Sigmoid colon (tissue), 7 donors: ENCODE data around the gene PRR12. TPM values are rescaled to one million over a fixed set of nuclear protein-coding genes. Genes with fewer than 3 reads are reported as not detected.

ENCODE experiments used
- DNase-seq: peaks from one replicate; pipeline ENCODE4 v3.0.0-alpha.2; 2019
- H3K27ac ChIP-seq, 4 donors: fragments of 200-600 bp; sonication (generic); one replicate each; pipeline ENCODE4 v1.5.1; 2016 to 2019; ENCODE audit warnings: mild to moderate bottlenecking in 1 of 4
- H3K27me3 ChIP-seq, 3 donors: fragments of 200-600 bp; sonication (generic); one replicate each; pipeline ENCODE4 v1.5.1; 2019; ENCODE audit warnings: mild to moderate bottlenecking in 1 of 3
- H3K36me3 ChIP-seq, 4 donors: fragments of 200-600 bp; sonication (generic); one replicate each; pipeline ENCODE4 v1.5.1; 2016 to 2019
- H3K4me1 ChIP-seq, 4 donors: fragments of 200-600 bp; sonication (generic); one replicate each; pipeline ENCODE4 v1.5.1; 2017 to 2019
- H3K4me3 ChIP-seq, 4 donors: fragments of 200-600 bp; sonication (generic); one replicate each; pipeline ENCODE4 v1.5.1; 2017 to 2019; ENCODE audit warnings: mild to moderate bottlenecking in 2 of 4, moderate library complexity in 1 of 4
- H3K9me3 ChIP-seq, 4 donors: fragments of 200-600 bp in 3 of 4; sonication (generic) in 3 of 4; one replicate each; pipeline versions ENCODE4 v1.5.1 to v1.6.1; 2013 to 2019
- CTCF ChIP-seq, 4 experiments: fragments of 450-650 bp in 3 of 4; fragments of 200-600 bp in 1 of 4; IDR thresholded peaks; one replicate each; pipeline ENCODE4 v1.5.1; 2016 to 2019; ENCODE audit warnings: antibody characterized with exemption in 4 of 4, mild to moderate bottlenecking in 3 of 4, moderate library complexity in 2 of 4
- EP300 ChIP-seq, 4 donors: sonication (generic); formaldehyde crosslinking; IDR thresholded peaks; one replicate each; pipeline ENCODE4 v1.6.1; 2017; ENCODE audit warnings: antibody characterized with exemption in 4 of 4
- POLR2A ChIP-seq, 2 donors: fragments of 450-650 bp; IDR thresholded peaks; one replicate each; pipeline ENCODE4 v1.6.1; 2016; ENCODE audit warnings: antibody characterized with exemption in 2 of 2, mild to moderate bottlenecking in 2 of 2, moderate library complexity in 2 of 2
- POLR2AphosphoS5 ChIP-seq, 4 donors: sonication (generic); formaldehyde crosslinking; IDR thresholded peaks; one replicate each; pipeline ENCODE4 v1.6.1; 2017; ENCODE audit warnings: antibody characterized with exemption in 4 of 4
- WGBS, 2 donors: extraction: QIAGEN DNeasy Blood & Tissue Kit; methylation state at CpG; one replicate each; pipeline ENCODE4 v1.1.7; 2013; 5-methylcytosine and 5-hydroxymethylcytosine counted together
- intact Hi-C: fragments of 100-400 bp; cut with DNase I; formaldehyde crosslinking; loops from one replicate; pipeline ENCODE4 v1.15.1; 2023
- polyA plus RNA-seq, 3 donors: library from polyadenylated mRNA; stranded (reverse); fragments of 200-250 nt; gene quantifications; one replicate each; pipeline ENCODE4 v1.2.3, GENCODE V29; 2013
- total RNA-seq, 4 donors: library from RNA; depleted of rRNA; stranded (reverse); fragments of >200 nt; gene quantifications; one replicate each; pipeline ENCODE4 v1.1.0, GENCODE V29; 2016
- donor health status: healthy with polysubstance abuse.
- donor health status: Bipolar disorder and iron deficiency.
- donor health status: healthy.

Gene PRR12
- total and polyA plus RNA-seq, 7 donors = 3.0 to 20.4 (median 5.7) TPM

- Histone ChIP-seq H3K4me3 (no peak overlapping the region), H3K4me1 (peaks cover 0 to 25% (median 21%) of the 10 kb centered on the region in 4 donors), H3K27me3 (no peaks in the 10 kb centered on the region), H3K27ac (no peak overlapping the region), H3K36me3 (no peaks in the 10 kb centered on the region), H3K9me3 (no peaks in the 10 kb centered on the region)
- 7 to 36% methylated on average over 9 of the region's 9 CpGs for WGBS, 2 donors
- intact Hi-C loops = no loop called here
- no peak for TF ChIP-seq POLR2A (IDR thresholded peaks at IDR 0.05)
- TF ChIP-seq CTCF (IDR thresholded peaks at IDR 0.05) = no peak
- TF ChIP-seq POLR2AphosphoS5 (IDR thresholded peaks at IDR 0.05) = no peak
- TF ChIP-seq EP300 (IDR thresholded peaks at IDR 0.05) = no peak
- DNase-seq = no peak
Observed at GRCh38 chr19:49567861-49568441, 23.0 kb upstream of the PRR12 start.

GRCh38 chr19:49570138-49570856 is 20.7 kb upstream of the PRR12 start:
- H3K4me3 ChIP-seq = no peak overlapping the region
- no peak for DNase-seq
- peaks cover 0 to 15% (median 5%) of the 10 kb centered on the region in 4 donors for H3K36me3 ChIP-seq
- WGBS, 2 donors = 22 to 36% methylated on average over 14 of the region's 14 CpGs
- H3K9me3 ChIP-seq = no peaks in the 10 kb centered on the region
- no peaks in the 10 kb centered on the region for H3K27me3 ChIP-seq
- intact Hi-C loops = no loop called here
- peaks cover 0 to 16% (median 13%) of the 10 kb centered on the region in 4 donors for H3K4me1 ChIP-seq
- TF ChIP-seq POLR2A (IDR thresholded peaks at IDR 0.05) (no peak), POLR2AphosphoS5 (IDR thresholded peaks at IDR 0.05) (no peak), CTCF (IDR thresholded peaks at IDR 0.05) (peak; percentile 88 to 99 (median 94)), EP300 (IDR thresholded peaks at IDR 0.05) (no peak)
- peak overlapping the region in 1 of 4 donors; percentile 21 for H3K27ac ChIP-seq

GRCh38 chr19:49570997-49571676 is 19.8 kb upstream of the PRR12 start:
- peaks cover 0 to 11% (median 8%) of the 10 kb centered on the region in 4 donors for H3K4me1 ChIP-seq
- no peak overlapping the region for H3K27ac ChIP-seq
- 25 to 69% methylated on average over 11 of the region's 11 CpGs for WGBS, 2 donors
- DNase-seq = no peak
- no peaks in the 10 kb centered on the region for H3K9me3 ChIP-seq
- no peaks in the 10 kb centered on the region for H3K27me3 ChIP-seq
- intact Hi-C loops = no loop called here
- TF ChIP-seq CTCF (IDR thresholded peaks at IDR 0.05) = no peak
- no peak for TF ChIP-seq POLR2A (IDR thresholded peaks at IDR 0.05)
- TF ChIP-seq POLR2AphosphoS5 (IDR thresholded peaks at IDR 0.05) = no peak
- TF ChIP-seq EP300 (IDR thresholded peaks at IDR 0.05) = no peak
- H3K4me3 ChIP-seq = no peak overlapping the region
- H3K36me3 ChIP-seq = peaks cover 0 to 23% (median 9%) of the 10 kb centered on the region in 4 donors

- TF ChIP-seq EP300 (IDR thresholded peaks at IDR 0.05) (no peak), POLR2A (IDR thresholded peaks at IDR 0.05) (no peak), CTCF (IDR thresholded peaks at IDR 0.05) (no peak)
- 89 to 90% methylated on average over 7 of the region's 7 CpGs for WGBS, 2 donors
- H3K27me3 ChIP-seq = no peaks in the 10 kb centered on the region
- no peak overlapping the region for H3K27ac ChIP-seq
- DNase-seq = no peak
- no peak overlapping the region for H3K4me3 ChIP-seq
- H3K36me3 ChIP-seq = peaks cover 0 to 27% (median 10%) of the 10 kb centered on the region in 4 donors
- no peaks in the 10 kb centered on the region for H3K9me3 ChIP-seq
- peaks cover 0 to 13% (median 9%) of the 10 kb centered on the region in 4 donors for H3K4me1 ChIP-seq
- intact Hi-C loops = no loop called here
Observed at GRCh38 chr19:49573009-49573408, 18.0 kb upstream of the PRR12 start.
